GM20431 (cell line): ENCODE measurements around the gene PTPRA.
"Not testable (repeated sequence)": the region's sequence is repeated elsewhere in the genome, so short reads cannot be mapped to it uniquely, and the experiment has no call there.

Experiments used
- in situ Hi-C: fragments of 300-500 bp; cut with MseI, MboI; formaldehyde crosslinking; loops from one replicate; pipeline ENCODE4 v1.15.0; 2020; ENCODE audit warnings: low sequenced_read_pairs; ENCODE audit not compliant: unreplicated experiment

Gene PTPRA

GRCh38 chr20:2887715-2888114 is 14.4 kb downstream of the PTPRA start:
- in situ Hi-C loops: no loop called here

GRCh38 chr20:2888224-2888955 is 15.1 kb downstream of the PTPRA start:
- in situ Hi-C loops: no loop called here

DNA sequence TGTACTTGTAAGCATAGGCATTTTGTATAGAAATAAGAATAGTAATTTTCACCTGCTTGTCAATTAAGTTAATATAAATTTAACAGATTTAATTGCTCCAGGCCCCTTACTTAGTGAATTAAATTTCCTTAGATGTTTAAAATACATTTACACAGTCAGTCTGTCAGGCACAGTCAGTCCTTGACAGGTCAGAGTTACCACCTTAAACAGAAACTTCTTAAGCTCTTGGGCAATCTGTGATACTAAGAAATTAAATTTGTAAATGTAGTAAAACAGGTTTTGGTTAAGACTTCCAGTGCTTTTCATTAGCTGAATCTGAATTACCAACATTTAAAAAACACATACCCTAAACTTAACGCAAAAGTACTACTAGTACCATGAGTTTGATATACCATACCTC is 15.9 kb downstream of the PTPRA start:
- in situ Hi-C loops: no loop called here

GRCh38 chr20:2889797-2890196 is 16.5 kb downstream of the PTPRA start:
- in situ Hi-C loops: no loop called here

DNA sequence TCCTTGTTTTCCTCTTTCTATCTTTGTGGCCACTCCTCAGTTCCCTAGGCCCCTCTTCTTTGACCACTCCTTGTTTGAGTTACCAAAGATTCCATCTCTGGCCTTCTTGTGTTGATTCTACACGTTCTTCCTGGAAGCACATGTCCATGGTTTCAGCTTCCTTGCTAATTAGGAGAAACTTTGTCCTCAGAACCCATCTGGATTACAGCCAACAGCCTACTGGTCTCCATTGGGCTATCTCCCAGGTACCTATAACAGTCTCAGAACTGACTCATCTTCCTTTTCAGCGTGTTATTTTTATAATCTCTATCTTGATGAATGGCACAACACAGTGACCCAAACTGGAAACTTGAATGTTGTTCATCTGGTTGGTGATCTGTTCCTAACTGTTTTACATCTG is 17.5 kb downstream of the PTPRA start:
- in situ Hi-C loops: no loop called here

DNA sequence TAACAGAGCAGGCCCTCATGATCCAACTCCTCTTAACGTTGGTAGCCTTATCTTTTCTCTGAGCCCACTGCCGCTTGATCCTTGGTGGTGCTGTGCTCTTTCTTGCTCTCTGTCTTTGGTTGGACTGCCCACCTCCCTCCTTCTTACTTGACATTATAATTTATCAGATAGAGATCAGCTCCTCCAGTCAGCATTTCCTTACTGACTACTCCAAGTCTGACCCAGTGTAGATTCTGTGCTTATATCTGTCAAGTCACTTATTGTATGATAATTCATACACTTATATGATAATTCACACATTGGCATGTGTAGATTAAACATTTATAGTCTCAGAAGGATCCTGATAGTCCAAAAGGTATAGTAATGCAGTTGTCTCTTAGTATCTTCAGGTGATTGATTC is 18.1 kb downstream of the PTPRA start:
- in situ Hi-C loops: no loop called here

DNA sequence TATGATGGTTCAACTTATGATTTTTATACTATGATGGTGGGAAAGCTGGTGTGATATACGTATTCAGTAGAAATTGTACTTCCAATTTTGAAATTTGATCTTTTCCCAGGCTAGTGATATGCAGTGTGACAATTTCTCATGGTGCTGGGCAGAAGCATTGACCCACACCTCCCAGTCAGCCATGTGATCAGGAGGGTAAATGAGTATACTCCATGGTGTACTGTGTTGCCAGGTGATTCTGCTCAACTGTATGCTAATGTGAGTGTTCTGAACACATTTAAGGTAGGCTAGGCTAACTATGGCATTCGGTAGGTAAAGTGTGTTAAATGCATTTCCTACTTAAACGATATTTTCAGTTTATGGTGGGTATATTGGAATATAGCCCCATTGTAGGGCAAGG is 19.1 kb downstream of the PTPRA start:
- in situ Hi-C loops: no loop called here

DNA sequence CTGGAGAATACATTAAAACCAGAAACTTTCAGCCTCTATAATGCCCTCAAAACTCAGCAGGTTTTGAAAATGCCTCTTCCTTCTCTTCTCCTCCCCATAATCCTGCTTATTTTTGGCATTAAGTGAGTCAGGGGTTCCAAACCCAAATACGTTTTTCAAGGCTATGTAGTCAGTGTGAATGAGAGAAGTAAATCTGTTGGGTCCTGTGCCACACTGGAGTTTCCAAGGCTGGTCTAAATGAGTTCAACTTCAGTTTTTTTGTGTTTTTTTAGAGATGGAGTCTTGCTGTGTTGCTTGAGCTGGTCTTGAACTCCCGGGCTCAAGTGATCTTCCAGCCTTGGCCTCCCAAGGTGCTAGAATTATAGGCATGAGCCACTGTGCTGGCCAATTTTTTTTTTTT is 20.9 kb downstream of the PTPRA start:
- in situ Hi-C loops: no loop called here

DNA sequence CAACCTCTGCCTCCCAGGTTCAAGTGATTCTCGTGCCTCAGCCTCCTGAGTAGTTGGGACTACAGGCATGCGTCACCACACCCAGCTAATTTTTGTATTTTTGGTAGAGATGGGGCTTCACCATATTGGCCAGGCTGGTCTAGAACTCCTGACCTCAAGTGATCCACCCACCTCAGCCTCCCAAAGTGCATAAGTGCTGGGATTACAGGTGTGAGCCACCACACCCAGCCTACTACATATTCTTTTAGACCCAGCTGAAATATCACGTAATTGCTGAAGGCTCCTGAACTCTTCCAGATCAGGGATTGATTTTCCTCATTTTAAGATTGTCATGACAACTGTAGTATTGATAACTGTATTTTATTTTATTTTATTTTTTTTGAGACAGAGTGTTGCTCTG is 21.9 kb downstream of the PTPRA start:
- in situ Hi-C loops: not testable (repeated sequence)

DNA sequence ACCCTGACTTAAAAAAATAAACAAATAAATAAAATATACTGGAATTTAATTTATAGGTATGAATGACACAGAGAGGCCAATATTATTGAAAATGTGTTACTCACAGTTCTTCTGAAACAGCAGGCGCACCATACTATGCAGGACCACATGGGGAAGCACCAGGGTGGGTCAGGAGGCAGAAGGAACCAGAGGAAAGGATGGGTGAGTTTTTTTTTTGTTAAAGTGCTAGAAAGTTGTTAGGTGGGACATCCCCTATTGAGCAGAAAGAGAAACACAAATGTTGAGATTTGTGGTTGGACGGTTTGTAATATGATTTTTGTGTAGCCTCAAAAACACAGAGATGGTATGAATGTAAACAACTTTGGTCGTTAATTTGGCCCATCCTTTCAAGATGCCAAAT is 26.0 kb downstream of the PTPRA start:
- in situ Hi-C loops: no loop called here

DNA sequence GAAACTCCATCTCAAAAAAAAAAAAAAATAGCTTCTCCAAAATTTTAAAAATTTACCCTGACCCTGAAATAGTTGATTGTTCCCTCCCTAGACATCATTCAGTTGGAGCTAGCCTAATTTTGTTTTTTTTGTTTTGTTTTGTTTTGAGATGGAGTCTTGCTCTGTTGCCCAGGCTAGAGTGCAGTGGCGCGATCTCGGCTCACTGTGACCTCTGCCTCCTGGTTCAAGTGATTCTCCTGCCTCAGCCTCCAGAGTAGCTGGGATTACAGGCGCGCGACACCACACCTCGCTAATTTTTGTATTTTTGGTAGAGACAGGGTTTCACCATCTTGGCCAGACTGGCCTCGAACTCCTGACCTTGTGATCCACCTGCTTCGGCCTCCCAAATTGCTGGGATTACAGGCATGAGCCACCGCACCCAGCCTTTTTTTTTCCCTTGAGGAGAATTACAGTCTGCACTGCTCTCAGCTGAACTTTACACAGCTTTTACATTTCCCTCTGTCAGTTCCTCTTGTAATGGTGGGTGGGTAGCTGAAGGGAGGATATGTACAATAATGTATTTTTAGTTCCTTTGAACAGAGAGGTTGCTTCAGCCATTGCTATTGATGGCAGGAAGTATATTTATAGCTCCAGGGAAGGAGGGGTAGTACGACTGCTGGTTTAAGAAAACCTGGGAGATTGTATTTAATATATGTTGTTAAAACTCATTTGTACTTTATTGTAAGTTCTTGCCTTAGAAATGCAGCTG is 27.7 kb downstream of the PTPRA start:
- in situ Hi-C loops: no loop called here

- in situ Hi-C loops: no loop called here
These were observed 29.0 kb downstream of the PTPRA start for GRCh38 chr20:2902291-2902690.

- in situ Hi-C loops: no loop called here
These were observed 29.5 kb downstream of the PTPRA start for GRCh38 chr20:2902818-2903217.

- in situ Hi-C loops: no loop called here
These were observed 30.4 kb downstream of the PTPRA start for GRCh38 chr20:2903686-2904085.

- in situ Hi-C loops: no loop called here
These were observed 34.2 kb downstream of the PTPRA start for GRCh38 chr20:2907519-2907918.

GRCh38 chr20:2909953-2910352 is 36.7 kb downstream of the PTPRA start:
- in situ Hi-C loops: no loop called here

DNA sequence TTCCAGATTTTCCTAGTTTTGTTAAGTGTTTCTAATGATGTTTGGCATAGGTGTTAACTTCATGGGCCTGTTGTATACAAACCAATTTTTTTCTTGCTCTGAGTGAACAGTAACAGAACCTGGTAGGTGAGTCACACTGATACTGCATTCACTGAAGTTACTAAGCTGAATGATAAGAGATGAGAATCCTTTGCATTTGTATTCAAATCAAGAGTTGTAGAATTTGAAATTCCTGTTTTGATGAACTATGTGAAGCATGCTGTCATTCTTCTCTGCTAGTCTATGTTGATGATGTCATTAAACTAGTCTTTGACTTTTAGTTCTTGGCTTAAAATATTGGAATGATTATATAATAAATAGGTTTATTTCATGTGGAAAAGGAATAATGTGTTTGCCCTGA is 37.9 kb downstream of the PTPRA start:
- in situ Hi-C loops: no loop called here

GRCh38 chr20:2914160-2914559 is 40.9 kb downstream of the PTPRA start:
- in situ Hi-C loops: no loop called here

GRCh38 chr20:2917266-2917665 is 44.0 kb downstream of the PTPRA start:
- in situ Hi-C loops: no loop called here

DNA sequence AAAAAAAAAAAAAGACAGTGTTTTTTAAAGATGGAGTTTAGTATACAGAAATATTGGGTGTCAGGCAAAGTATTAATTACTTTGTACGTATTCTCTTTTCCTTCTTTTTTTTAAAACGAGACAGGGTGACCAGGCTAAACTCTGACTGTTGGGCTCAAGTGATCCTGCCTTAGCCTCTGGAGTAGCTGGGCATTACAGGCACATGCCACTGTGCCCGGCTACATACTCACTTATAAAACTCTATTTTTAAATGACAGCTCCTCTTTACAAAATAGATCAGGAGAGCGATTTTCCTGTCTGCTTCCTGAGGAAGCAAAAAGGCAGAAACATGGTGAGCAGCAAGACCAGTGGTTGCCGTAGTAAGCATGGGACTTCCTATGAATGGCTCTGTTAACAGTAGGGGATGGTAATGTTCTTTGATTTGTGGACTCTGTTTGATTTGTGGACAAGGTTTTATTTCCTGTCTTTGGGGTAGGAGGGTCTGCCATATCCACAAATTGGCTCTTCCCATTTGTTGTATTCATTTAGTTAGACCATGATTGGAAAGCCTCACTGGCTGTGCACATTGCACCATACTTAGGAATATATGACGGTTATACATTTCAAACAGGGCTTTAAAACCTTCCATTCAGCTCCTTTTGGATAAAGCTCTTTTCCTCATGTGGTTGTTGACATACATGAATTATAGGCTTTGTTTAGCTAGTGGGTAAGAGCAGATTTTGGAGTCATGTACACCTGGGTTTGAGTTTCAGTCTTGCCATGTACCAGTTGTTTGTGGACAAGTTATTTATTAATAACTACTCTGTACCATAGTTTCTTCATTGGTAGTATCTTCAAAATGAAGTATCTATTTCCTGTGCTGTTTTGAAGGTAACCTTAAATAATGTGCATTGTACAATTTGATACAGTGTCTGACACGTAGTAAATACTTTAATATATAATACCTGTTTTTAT is 45.1 kb downstream of the PTPRA start:
- in situ Hi-C loops: no loop called here
